Left kidney (tissue), 2 donors: ENCODE measurements around the gene MVD. TPM values are rescaled to one million over a fixed set of nuclear protein-coding genes. Genes with fewer than 3 reads are reported as not detected.

Experiments
- DNase-seq: peaks from one replicate; pipeline ENCODE4 v3.0.0-alpha.2; 2013
- polyA plus RNA-seq: library from polyadenylated mRNA; unstranded; fragments of 120-200 nt; gene quantifications from one replicate; pipeline ENCODE4 v1.2.1, GENCODE V29; 2013; ENCODE audit not compliant: insufficient read length

The MVD gene
- polyA plus RNA-seq, 1 donor = 24.5 TPM

DNA sequence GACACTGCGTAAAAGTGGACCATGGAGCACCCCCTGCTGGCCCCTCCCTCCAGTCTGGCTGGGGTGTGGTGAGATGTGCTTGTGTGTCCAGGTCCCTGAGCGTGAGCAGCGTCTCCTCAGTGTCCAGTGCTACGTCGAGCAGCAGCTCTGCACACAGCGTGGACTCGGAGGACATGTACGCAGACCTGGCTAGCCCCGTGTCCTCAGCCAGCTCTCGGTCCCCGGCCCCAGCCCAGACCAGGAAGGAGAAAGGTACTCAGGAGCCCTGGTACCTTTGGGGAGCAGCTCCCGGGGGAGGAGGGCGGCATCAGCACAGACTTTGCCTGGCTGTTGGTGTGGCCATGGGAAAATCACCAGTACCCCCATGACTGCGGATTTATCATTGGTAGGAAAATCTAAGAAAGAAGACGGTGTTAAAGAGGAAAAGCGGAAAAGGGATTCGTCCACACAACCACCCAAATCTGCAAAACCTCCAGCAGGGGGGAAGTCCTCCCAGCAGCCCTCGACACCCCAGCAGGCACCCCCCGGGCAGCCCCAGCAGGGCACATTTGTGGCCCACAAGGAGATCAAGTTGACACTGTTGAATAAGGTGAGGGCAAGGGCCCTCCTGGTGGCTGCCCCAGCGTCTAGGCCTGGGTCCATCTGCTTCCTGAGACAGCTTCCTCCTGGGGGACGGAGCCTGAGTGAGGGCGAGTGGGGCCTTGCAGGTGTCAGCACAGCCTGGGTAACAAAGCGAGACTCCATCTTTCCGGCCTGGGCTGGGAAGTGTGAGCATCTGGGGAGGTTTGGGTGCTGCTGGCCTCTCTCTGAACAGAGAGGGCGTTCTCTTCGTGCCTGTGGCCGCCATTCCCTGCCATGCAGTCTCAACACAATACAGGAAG, 35.1 kb downstream of the MVD start:
- no peak for DNase-seq

DNA sequence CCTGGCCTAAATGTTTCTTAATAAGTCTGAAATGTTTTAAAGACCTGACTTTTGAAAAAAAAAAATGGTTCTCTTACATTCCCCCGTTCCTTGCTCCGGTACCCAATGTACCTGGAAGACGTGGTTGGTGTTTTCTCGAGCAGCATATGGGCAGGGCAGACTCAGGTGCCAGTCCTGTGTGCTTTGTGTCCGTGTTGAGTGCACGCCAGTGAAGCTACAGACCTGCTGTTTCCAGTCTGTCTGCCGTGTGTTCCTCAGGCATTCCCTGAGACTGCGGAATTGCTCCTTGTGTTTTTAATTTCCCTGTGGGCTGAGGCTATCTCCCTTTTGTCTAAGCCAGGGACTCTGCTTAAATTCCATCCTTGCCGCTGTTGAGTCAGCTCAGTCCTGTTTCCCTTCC, 36.2 kb downstream of the MVD start:
- DNase-seq = no peak

DNA sequence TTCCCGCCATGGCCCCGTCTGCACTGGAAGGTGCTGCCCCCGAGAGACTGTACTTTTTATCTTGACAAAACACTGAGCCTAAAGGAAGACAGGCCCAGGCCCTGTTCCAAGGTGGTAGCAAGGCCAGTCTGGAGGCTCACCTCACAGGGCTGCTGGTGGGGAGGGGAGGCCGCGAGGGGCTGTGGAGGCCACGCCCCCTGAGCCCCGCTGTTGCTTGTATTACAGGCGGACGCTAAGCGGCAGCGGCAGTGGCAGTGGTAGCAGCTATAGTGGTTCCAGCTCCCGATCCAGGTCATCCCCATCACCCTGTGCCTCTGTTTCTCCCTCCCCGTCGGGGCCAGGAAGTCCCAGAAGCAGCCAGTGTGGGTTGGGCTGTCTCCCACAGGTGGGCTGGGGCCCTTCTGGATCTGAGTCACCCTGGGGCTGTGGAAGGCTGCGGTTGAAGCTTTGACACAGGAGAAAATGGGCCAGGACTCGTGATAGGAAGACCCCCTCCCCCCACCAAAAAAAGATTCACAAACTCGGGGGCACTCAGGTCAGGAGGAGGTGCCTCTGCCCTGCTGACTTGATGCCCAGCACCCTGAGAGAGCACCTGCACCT, 37.8 kb downstream of the MVD start:
- no peak for DNase-seq

DNA sequence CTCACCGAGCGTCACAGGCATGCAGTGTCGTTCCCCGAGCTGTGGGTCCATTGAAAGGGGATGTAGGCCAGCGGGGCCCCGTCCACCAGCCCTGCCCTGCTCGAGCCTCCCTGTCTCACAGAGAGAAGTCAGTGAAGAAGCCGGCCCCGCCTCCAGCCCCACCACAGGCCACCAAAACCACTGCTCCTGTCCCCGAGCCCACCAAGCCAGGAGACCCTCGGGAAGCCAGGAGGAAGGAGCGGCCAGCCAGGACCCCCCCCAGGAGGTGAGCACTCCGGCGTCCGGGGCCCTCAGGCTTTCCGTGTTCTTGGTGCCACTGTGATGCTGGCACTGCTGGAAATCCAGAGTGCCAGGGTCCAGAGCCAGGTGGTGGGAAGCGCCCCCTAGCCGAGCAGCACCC, 38.4 kb downstream of the MVD start:
- no peak for DNase-seq

DNA sequence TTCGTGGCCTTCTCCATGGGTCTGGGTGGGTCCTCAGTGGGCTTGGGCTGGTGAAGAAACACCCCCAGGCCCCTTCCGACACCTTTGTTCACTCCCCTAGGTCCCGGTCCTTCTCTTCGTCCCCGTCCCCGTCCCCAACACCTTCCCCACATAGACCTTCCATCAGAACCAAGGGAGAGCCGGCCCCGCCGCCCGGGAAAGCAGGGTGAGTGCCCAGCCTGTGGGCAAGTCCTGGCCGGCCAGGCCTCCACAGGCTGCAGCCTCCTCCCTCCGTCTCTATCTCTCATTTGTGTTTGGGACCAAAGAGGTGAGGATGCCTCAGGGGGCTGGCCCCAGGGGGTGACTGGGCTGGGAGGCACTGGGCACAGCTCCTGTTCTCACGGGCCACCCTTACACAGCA, 39.0 kb downstream of the MVD start:
- no peak for DNase-seq

DNA sequence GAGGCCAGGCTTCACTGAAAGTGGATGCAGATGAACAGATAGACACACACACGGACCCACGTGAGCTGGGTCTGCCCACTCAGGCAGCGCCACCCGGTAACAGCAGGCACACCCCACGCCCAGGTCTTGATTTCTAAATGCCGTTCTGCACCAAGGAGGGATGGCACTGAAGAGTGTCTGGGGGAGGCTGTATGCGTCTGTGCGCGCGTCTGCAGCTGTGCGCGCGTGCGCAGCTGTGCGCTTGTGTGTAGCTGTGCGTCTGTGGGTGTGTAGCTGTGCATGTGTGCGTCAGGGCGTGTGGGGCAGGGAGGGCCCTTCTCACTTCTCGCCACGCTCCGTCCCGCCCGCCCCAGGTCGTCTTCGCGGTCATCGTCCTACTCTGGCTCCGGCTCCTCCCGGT, 40.0 kb downstream of the MVD start:
- DNase-seq = no peak

DNA sequence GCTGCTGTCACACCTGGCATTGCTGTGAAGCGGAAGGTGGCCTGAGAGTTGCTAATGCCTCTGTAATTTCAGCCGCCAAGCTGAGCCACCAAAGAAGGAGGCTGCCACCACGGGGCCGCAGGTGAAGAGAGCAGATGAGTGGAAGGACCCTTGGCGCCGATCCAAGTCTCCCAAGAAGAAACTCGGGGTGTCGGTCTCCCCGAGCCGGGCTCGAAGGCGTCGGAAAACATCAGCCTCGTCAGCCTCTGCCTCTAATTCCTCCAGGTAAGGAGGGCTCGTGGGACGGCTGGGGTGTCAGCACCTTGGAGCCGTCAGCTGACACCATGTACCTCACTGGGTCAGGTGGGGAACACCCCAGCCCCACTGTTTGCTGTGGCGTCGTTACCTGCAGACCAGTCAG, 40.8 kb downstream of the MVD start:
- DNase-seq = no peak

DNA sequence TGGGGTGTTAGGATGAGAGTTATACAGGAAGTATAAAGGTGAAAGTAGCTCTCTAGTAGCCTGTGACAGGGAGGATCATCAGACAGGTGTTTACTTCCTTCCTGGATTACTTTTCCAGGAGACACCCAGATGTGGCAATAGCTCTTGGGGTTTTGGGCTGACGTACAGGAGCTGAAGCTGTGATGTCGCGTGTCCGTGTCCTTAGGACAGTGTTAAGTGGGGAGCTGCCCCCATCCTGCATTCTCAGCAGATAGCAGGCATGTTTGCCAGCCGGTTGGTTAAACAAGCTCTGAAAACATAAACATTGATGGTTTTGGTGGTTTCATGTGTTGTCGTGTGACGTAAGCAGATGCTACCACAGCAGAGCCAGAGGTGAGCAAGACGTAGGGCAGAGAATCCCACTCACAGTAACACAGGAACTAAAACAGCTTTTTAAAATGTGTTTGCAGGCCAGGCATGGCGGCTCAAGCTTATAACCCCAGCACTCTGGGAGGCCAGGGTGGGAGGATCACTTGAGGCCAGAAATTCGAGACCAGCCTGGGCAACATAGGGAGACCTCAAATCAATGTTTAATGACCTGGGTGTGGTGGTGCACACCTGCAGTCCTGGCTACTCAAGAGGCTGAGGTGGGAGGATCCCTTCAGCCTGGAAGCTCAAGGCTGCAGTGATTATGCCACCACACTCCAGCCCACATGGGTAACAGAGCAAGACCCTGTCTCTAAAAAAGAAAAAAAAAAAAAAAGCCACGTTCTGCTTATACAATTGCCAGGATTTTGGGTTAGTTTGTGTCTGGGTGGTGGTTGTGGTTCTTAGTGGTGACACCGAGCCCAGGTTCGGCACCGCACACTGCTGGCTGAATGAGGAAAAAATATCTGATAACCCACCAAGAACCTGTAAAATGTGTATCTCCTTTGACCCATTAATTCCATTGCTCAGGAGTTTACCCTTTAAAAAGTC, 42.8 kb downstream of the MVD start:
- no peak for DNase-seq

DNA sequence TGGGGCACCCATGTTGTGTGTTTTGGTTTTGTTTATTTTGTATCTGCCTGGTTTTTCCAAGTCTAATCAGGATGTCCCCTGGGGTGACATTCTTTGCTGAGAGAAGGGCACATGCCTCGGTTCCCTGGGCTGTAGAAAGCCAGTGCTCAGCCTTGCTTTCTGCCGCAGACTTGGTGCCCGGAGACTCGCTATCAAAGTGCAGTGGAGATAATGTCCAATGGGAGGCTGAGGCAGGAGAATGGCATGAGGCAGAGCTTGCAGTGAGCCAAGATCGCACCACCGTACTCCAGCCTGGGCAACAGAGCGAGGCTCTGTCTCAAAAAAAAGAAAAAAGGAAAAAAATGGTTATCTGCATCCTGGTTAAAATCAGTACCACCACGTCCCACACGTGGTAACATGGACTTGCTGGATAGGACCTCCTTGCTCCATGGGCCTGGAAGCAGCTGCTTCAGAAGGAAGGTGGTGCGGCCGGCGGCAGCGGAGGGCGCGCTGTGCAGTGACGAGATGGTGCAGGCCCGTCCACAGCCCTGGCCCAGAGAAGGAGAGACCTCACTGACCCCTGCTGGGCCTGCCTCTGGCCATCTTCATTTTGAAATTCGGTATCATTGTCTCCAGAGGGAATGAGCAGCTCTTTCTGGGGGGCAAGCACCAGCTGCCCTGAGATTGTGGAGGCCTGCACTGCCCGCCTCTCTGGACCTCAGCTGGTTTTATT, 43.8 kb downstream of the MVD start:
- no peak for DNase-seq

DNA sequence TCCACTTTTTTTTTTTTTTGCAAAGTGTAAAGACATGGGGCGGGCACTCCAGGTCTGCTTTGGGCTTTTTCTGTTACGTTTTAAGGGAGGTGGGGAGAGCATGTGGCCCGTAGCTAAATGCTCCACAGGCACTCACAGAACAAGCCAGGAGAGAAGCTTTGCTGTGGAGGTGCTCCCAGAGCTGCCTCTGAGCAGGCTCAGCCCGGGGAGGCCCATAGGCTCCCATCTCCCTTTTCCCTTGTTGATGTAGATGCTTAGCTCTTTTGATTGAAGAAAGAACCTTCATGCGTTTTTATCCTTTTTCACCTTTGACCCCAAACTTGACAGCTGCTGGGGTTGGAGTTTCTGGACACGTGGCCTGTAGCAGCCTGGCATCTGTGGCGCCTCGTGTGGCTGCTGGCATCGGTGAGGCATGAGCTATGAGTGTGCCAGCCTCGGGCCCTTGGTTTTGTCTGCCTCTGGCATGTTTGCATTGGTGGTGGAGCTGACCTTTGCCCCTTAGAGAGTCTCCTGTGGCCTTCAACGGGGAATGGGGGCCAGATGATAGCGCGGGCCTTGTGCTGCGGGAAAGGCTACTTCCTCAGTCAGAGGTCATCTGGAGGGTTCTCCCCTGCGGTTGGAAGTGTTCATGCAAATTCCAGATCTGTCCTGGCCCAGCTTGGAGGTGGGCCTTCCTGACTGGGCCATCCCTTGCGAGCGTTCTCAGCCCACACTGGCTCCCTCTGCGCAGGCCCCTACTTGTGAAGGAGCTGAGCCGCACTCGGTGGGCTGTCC, 44.5 kb downstream of the MVD start:
- DNase-seq = no peak

DNA sequence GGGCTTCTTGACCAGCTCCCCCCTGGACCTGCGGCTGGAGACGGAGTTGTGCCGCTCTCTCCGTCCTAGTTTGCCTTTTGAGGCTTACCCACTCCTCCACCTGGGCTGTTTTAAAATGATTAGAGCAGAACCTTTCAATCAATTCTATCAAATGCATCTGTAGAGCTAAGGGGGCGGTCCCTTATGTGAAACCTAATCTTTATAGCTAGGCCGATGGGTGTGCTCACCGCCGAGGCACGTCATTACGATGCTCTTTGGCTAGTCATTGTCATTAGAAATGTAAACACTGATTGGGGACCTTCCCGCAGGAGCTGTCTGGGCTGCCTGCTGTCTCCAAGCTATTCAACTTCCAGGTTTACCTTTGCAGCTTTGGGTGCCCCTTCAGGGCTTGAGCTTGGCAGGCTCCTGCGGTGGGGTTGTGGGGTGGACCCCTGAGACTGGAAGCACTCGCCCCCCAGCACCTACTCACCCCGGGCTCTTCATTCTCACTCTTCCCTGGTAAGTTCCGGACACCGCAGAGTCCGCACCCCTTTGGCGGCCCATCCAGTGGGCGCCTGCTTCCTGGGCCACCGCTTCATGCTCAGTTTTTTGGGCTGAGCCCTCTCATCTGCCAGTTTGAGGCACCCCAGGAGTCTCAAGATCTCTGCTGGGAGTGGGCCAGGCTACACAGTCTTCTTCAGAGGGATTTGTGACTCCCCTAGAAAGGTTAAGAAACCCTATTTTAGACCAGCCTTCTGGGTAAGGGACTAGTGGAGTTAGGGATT, 45.4 kb downstream of the MVD start:
- no peak for DNase-seq

DNA sequence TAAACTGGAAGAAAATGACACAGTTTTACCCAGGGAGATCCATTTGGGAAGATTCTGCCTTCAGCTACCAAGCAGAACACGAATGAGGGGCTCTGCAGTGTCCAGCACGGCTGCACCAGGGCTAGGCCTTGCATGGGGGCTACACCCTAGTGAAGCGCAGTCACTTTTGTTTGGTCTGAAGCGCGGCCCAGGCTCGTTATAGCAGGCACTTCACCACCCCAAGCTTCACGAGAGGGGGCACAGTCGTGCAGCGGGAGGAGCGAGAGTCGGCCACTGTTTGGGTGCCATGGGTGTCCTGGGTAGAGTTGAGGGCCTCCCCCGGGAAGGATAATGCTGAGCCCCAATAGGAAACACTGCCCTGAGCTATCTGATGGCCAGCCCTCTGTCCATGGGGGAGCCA, 46.2 kb downstream of the MVD start:
- no peak for DNase-seq

DNA sequence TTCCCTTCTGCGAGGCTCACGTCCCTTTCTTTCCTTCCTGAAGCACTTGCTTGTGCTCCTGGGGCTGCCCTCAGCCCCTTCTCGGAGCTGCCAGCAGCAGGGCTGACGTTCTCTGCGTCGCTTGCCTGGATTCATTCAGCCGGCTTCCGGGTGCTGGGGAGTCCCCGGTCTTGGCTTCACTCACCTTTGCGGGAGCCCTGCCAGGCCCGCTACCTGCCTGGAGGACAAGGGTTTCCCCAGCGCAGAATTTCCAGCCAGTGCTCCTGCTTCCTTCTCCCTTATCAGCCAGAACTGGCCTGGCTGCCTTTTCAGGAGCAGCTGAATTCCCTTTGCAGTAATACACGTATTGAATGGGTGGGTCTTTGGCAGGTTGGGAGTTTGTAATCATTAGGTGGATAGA, 46.6 kb downstream of the MVD start:
- no peak for DNase-seq

DNA sequence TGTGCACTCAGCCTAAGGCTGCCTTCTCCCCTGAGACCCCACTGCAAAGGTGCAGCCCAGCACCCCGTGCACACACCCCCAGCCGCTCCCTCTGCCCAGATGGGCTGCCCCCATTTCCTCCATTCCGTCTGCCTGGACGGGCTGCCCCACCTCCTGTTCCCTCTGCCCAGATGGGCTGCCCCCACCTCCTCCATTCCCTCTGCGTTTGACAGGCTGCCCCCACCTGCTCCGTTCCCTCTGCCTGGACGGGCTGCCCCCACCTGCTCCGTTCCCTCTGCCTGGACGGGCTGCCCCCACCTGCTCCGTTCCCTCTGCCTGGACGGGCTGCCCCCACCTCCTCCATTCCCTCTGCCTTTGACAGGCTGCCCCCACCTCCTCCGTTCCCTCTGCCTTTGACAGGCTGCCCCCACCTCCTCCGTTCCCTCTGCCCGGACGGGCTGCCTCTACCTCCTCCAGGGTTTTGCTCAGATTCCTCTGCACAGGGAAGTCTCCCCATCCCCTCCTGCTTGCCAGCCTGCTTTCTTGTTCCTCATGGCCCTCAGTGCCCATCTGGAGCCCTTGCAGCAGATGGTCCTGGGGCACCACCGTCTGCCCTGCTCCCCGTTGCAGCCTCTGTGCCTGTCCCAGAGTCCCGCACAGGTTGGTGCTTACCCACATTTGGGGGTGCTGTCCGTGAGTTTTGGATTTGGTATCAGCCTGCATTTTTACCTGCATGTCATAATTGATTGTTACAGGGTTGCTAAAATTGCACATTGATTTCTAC, 47.9 kb downstream of the MVD start:
- no peak for DNase-seq

DNA sequence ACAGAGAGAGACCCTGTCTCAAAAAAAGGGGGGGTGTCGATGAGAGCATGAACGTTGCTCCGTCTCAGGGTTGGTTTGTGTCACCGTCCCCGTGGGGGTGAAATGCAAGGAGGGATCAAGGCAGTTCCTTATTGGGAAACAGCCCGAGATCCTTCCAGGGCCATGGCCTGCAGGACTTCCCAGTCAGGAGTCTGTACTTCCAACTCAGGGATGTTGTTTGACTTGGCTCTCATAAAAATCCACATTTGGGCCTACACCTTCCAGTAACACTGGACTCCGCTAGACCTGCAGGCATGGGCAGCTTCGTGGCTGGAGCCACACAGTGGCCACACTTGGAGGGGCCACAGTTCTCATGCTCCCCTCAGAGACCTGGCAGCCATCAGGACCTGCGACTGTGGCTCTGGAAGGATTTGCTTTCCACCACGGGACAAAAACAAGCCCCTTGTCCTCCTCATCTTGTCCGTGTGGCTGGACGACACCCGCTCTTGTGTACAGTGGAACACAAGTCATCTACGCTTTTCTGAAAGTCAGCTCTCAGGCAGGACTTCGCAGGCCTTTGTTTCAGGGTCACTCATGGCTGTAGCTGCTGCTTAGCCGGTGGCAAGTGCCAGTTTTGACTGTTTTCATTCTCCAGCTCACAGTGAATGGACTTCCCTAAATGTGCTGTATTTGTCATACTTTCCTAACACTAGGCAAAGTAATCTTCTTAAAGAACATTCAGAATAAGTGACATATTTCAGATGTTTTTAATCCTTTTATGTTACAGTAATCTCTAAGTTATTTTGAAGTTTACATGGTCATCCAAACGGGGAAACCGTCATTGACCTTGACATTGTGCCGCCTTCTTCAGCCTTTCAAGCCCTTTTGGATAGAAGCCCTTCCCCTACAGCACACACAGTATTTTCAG, 48.7 kb downstream of the MVD start:
- no peak for DNase-seq

DNA sequence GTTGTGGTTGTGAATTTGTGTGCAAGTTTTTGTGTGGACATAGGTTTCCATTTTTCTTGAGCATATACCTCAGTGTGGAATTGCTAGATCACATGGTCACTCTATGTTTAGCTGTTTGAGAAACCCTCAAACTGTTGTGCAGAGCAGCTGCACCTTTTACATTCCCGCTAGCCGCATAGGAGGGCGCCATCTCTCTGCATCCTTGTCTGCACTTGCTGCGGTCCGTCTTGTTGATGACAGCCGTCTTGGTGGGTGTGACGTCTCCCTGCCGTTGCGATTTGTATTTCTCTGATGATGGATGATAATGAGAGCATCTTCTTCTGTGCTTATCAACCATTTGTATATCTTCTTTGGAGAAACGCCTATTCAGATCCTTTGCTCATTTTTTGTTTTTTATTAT, 49.6 kb downstream of the MVD start:
- DNase-seq = no peak

DNA sequence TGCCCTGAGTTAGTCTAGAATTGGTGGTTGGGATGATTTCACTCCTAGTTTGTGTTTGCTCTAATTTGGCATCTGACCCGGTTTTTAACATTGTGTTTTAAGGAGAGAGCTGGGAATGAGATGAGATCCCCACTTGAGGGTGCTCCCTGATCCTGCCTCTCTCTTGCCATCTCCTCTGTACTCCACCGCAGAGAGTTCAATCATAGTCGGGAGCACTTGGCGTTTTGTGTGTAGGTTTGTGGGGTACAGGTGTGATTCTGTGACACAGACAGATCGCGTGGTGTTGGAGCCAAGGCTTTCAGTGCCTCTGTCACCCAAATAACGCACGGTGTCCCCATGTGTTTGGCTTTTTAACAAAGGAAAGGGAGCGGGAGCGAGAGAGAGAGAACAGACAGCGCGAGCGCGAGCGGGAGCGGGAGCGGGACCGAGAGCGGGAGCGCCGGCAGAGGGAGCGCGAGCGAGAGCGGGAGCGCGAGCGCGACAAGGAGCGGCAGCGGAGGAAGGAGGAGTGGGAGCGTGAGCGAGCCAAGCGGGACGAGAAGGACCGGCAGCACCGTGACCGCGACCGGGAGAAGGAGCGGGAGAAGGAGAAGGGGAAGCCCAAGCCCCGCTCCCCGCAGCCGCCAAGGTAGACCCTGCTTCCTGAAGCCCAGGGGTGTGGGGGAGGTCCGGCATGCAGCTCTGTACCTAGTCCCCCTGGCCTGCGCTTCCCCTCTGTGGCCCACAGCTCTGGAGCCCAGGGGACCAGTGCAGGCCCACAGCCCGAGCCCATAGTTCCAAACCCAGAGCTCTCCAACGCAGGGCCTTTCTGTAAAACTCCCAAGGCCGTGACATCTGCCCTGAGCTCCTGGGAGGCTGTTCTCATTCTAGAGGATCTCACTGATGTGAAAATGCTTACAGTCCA, 51.7 kb downstream of the MVD start:
- DNase-seq = peak; percentile 59

DNA sequence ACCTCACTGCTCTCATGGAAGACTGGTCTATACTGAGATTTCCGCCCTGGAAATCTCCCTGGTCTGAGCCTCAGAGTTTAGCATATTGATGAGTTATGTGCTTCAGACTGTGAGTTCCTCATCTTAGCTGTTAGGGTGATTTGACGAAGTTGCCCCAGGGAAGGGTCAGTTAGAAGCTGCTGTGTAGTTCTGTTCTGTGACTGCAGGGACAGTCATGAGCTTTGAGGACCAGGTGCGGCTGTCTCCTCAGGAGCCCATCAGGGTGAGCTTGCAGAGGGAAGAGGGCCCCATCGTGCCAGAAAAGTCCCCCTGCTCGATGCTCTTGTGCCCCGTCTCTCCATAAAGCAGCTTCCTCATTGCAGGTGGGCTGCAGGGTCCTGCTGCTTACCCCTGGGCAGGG, 52.8 kb downstream of the MVD start:
- DNase-seq = no peak
